Measurements from ENCODE around the gene ROR2.

GRCh38 chr9:91825866-91826265 lies 124.2 kb downstream of the ROR2 start:
- TF ChIP-seq EZH2phosphoT487 (IDR thresholded peaks at IDR 0.05; ENCODE audit: insufficient read depth, low read depth) (no peak), EZH2 (IDR thresholded peaks at IDR 0.05; ENCODE audit: insufficient read depth, poor library complexity, severe bottlenecking) (no peak)

All from GM23248 (cell line).